CMK (cell line): ENCODE data around the gene PGLYRP2.

ENCODE experiments used
- DNase-seq: peaks from one replicate; pipeline ENCODE4 v3.0.0-alpha.2; 2010; ENCODE audit warnings: low read depth

PGLYRP2 gene

DNA sequence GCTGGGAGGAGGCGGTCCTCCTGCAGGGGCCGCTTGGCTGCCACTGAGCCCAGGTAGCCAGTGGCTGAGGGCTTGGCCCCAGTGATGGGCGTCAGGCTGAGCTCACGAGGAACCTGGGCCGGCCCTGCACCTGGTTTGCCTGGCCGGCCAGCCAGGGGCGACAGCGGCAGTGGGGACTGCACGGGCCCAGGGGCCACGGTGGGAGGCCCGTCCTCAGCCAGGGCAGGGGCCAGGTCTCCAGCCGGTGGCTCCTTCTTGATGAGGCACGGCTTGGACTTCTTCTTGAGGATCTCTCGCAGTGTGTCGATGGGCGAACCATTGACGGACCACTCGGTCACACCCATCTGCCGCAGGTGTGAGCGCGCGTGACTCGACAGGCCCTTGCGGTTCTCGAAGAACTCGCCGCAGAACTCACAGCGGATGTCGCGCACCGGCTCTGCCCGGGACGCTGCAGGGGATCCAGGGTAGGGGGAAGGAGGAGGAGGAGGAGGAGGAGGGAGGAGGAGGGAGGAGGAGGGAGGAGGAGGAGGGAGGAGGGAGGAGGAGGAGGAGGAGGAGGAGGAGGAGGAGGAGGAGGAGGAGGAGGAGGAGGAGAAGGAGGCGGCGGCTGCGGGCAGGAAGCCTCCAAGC lies 53.9 kb downstream of the PGLYRP2 start:
- no peak for DNase-seq

DNA sequence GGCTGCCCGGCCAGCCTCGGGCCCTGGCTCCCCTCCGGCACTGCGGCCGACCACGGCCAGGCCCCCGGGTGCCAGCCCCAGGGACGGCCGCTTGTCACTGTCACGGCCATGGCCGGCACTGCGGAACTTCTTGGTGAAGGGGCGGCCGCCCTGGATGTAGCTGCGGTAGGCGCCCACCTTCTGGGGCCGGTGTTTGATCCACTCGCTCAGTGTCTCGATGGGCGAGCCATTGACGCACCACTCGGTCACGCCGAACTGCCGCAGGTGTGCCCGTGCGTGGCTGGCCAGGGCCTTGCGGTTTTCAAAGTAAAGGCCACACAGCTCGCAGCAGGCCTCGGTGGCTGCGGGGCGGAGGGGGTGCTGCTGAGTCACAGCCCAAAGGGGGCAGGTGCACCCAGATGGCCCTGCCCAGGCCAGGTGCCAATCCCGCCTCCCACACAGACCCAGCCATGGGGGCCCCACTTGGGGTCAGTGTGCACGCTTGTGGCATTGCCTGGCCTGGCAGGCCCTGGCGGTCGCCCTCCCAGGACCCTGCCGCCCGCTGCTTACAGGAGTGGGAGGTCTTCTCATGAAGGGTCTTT lies 54.5 kb downstream of the PGLYRP2 start:
- DNase-seq, result no peak

DNA sequence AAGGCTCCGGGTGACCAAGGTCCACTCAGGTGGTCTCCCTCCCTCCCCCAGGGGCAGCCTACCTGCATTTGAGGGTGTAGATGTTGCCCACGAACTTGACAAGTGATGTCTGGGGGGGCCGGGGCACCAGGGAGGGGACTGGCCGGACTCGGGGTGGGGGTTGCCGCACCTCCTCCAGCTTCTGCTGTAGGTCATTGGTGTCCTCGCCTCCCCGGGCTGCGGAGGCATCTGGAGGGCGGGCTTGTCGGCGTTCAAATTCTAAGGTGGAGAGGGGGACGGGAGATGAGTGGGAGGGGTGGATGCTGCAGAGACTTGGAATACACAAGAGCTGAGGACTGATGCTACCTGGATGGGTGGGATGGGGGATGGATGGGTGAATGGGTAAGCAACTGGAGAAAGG lies 55.2 kb downstream of the PGLYRP2 start:
- no peak for DNase-seq

DNA sequence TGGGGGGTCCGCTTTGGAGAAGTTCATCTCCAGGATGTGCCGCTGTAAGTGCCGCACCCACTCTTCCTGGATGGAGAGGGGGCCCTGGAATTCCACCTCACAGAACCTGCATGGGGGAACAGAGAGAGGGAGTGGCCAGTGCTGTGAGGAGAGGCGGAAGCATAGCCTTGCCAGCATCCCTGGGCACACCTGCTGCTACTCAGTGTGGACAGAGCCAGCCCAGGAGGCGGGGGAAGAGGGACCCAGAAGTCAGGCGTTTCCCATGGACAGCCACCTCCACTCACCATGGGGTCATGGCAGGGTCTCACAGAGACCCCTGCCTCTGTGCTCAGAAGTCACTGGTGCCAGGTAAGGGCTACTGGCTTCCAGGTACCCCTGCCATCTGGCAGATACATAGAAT lies 56.2 kb downstream of the PGLYRP2 start:
- DNase-seq, result no peak

DNA sequence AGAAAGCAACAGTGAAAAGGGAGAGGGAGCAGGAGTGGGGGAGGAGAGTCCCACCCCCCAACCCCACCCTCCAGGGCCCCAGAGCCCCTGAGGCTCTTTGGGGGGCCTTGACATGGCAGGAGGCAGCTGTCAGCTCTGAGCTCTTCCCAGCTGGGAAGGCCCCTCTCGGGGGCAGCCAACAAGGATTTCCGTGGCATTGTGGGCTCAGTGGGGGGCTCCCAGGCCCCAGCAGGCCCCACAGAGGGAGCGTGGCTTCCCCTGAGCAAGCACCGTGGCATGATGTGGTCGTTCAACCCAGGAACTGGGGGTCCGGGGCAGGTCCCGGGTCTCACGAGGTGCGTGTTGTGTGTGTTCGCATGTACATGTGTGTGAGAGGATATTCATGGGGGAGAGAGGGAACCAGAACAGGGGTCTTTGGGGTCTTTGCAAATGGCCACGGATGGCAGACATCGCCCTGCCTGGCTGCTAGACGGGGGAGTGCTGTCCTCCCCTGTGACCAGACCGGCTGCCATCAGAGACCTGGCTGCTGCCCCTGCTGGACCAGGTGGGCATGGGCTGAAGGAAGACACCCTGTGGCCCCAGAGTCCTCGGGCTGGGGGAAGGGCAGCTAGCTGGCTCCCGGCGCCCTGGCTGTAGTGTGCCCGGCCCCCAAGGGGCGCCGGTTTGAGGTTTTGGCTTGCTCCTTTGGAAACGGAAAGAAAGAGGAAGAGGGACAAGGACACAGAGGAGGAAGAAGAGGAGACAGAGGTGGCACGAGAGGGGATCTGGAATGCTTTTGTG lies 56.8 kb downstream of the PGLYRP2 start:
- DNase-seq, result no peak

DNA sequence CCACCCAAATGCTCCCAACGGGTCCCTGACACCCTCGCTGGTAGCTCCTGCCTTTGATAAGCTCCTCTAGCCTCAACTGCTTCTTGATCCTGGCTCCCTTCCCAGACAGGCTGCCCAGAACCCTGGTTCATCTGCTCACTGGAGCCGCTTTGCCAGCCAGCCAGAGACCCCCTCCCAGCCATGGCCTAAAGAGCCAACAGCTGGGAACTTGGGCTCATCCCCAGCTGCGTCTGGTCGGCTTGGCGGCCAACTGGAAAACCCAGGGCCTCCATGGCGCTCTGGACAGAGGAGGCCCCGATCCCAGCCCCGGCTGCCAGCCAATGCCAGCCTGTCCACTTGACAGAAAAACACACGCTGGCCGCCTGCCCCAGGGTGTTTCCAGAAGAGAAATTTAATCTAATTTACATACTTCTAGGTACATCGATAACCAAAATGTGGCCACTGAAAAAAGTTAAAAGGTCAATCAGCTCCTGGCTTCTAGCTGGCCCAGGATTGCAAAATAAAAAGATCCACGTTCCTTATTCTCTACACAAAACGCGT lies 57.5 kb downstream of the PGLYRP2 start:
- DNase-seq, result no peak

DNA sequence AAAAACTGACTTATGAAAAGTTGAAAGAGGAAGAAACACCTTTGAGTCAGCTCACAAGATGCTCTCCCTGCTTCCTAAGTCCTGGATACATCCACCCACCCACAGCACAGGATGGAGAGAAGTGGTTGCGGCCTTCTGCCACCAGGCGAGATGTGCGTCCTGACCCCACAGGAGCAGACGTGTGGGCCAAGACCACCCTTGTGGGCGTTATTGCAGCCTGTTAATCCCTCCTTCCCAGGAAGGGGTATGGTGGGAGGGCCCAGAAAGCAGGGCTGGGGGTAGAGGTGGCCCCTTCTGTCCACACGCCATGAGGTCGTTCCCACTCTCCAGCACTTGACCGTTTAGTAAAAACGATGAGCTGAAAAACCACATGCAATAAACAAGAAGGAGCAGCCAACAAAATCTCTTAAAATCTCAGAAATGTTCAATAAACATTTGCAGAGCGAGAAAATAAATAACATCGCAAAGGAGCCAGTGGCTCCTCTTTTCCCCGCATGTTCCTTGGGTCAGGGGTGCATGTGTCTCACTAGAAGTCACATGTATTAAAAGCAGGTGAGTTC lies 58.1 kb downstream of the PGLYRP2 start:
- DNase-seq, result no peak

DNA sequence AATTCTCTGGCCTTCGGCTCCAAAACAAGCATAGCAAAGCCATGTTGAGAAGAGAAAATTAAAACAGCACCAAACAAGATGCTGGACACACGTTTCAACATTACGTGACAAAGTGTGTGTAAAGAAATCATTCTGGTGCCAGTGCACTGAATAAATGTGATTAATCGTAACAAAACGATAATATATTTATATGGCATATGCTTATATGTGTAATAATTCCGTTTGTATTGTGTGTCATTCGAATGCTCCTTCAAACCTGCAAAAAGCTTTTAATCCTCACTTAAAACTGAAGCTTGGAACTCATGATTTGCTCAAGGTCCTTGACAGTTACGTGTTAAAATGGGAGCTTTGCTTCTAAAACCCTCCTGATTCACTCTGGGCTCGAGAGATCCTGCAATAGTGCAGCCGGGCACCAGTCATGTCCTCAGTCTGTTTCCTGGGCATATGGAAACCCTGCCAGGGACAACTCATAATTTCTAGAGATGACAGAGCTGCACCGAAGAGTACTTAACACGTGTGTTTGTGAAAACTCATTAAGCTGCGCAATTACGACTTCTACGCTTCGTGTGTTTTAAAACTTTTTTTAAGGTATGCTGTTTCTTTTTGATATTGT lies 59.8 kb downstream of the PGLYRP2 start:
- no peak for DNase-seq
